Measurements from ENCODE around the gene TMCO2. TPM values are rescaled to one million over a fixed set of nuclear protein-coding genes. Genes with fewer than 3 reads are reported as not detected.

The TMCO2 gene
- total and polyA plus RNA-seq, 4 experiments from 2014 or later = 0.47 TPM; not detected in 3

DNA sequence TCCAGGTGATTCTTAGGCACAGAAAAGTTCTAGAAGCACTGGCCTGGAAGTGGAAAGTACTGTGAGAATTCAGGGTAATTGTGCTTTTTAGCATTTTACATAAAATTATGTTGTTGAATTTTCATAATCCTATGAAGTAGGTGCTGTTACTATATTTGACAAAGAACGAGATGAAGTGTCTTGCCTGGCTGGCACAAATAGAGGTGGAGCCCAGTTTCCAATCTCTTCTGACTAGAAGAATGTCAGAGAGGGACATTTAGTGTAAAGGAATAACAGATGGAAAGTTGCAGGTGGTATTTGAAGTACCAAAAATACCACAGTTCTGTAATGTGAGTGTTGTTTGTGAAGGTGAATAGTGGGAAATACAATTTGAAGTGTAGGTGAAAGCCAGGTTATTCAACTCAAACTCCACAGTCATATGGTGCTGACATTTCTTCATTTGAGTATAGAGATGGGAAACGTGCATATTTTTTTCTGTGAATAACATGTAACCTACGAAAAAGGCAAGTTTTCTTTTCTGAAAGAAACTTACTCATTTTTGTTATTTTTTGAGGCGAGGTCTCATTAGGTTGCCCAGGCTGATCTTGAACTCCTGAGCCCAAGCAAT lies 3.5 kb upstream of the TMCO2 start:
- H3K9me3 ChIP-seq (ENCODE audit: control insufficient read depth in 1 of 2, low read length in 2 of 2) = no peaks in the 10 kb centered on the region
- intact Hi-C loops (cut with micrococcal nuclease) = no loop called here
- H3K4me1 ChIP-seq (ENCODE audit: insufficient read depth, low read length) = peaks cover 16% of the 10 kb centered on the region
- peaks cover 1% of the 10 kb centered on the region for H3K36me3 ChIP-seq (ENCODE audit: insufficient read depth, low read length)
- peaks cover 3 to 8% of the 10 kb centered on the region in 2 donors for H3K36me3 Mint-ChIP-seq
- H3K4me1 Mint-ChIP-seq = peaks cover 12 to 32% (median 16%) of the 10 kb centered on the region in 4 donors
- H3K4me3 Mint-ChIP-seq = no peak overlapping the region
- POLR2A ChIA-PET (ENCODE audit: partially characterized antibody) = no interaction called here
- peak overlapping the region in 1 of 7 donors; percentile 17 for H3K27ac Mint-ChIP-seq
- no peaks in the 10 kb centered on the region for H3K27me3 Mint-ChIP-seq
- no peak for DNase-seq
- H3K9me3 Mint-ChIP-seq = no peaks in the 10 kb centered on the region
- no peak overlapping the region for H3K4me3 ChIP-seq (ENCODE audit: low read length in 2 of 2)
- H3K27me3 ChIP-seq (ENCODE audit: insufficient read depth, low read length) = no peaks in the 10 kb centered on the region
- no peak overlapping the region for H3K27ac ChIP-seq (ENCODE audit: low read depth, low read length)
- CTCF ChIA-PET (ENCODE audit: partially characterized antibody) = interaction anchor here (4.2 kb wide), 1 partner anchor 91 kb away, joined by 16 read pairs; no protein-coding TSS in a partner anchor

DNA sequence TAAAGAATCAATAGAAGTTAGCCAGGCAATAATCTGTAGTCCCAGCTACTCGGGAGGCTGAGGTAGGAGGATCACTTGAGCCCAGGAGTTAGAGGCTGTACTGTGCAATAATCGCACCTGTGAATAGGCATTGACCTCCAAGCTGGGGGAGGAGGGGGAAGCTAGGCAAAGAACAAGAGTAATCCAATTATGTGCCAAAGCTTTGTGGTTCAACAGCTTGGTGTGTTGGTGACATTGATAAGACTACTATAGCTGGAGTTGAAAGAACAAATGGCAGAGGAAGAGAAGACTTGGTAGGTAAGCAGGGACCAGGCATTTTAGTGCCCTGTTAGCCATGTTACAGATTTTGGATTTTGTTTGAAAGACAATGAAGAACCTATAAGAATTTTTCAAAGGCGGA lies 2.1 kb upstream of the TMCO2 start:
- H3K9me3 ChIP-seq (ENCODE audit: control insufficient read depth in 1 of 2, low read length in 2 of 2) = no peaks in the 10 kb centered on the region
- peaks cover 10 to 19% (median 15%) of the 10 kb centered on the region in 4 donors for H3K4me1 Mint-ChIP-seq
- H3K27ac Mint-ChIP-seq = peak overlapping the region in 1 of 7 donors; percentile 43
- intact Hi-C loops (cut with micrococcal nuclease) = no loop called here
- no peak overlapping the region for H3K27ac ChIP-seq (ENCODE audit: low read depth, low read length)
- H3K27me3 Mint-ChIP-seq = no peaks in the 10 kb centered on the region
- ChIA-PET POLR2A (ENCODE audit: partially characterized antibody) (no interaction called here), CTCF (ENCODE audit: partially characterized antibody) (no interaction called here)
- H3K27me3 ChIP-seq (ENCODE audit: insufficient read depth, low read length) = no peaks in the 10 kb centered on the region
- no peaks in the 10 kb centered on the region for H3K9me3 Mint-ChIP-seq
- H3K4me3 ChIP-seq (ENCODE audit: low read length in 2 of 2) = no peak overlapping the region
- H3K36me3 Mint-ChIP-seq = no peaks in the 10 kb centered on the region
- H3K4me1 ChIP-seq (ENCODE audit: insufficient read depth, low read length) = peaks cover 16% of the 10 kb centered on the region
- no peak for DNase-seq
- no peak overlapping the region for H3K4me3 Mint-ChIP-seq
- no peaks in the 10 kb centered on the region for H3K36me3 ChIP-seq (ENCODE audit: insufficient read depth, low read length)

DNA sequence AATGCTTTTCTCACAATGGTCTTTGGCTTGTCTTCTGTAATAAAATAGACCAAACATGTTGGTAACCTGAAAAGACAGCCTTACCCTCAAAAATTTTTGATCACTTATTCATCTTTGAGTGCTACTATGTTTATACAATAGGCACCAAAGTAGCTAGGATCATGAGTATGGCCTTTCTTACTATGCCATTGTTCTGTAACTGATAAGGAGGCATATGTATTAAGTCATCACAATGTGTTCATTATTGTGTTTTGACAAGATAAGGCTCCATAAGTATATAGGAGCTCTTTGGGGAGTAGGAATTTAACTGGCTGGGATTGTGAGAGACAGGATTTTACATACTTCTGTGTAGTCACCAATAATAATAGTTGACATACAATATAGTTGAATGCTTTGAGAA lies 675 bp downstream of the TMCO2 start:
- POLR2A ChIA-PET (ENCODE audit: partially characterized antibody) = no interaction called here
- no peaks in the 10 kb centered on the region for H3K36me3 Mint-ChIP-seq

DNA sequence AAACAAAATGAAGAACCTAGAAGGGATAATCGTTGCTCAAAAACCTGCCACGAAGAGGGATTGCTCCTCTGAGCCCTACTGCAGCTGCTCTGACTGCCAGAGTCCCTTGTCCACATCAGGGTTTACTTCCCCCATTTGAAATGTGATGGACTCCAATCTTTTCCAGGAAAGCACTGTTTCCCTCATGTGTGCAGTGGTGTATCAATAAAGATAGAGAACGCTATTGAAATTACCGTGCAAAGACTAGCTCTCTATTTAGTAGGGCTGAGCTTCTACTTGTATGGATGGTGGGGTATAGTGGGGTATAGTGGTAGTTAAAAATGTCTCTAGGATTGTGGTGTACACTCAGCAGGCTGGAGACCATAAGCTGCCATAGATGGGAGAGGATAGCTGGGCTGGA lies 3.7 kb downstream of the TMCO2 start:
- H3K4me1 ChIP-seq (ENCODE audit: insufficient read depth, low read length) = peaks cover 13% of the 10 kb centered on the region
- Mint-ChIP-seq H3K27me3 (no peaks in the 10 kb centered on the region), H3K36me3 (no peaks in the 10 kb centered on the region), H3K4me1 (peaks cover 2 to 19% (median 7%) of the 10 kb centered on the region in 4 donors), H3K4me3 (no peak overlapping the region), H3K27ac (peak overlapping the region in 2 of 7 donors; percentile 11 to 64), H3K9me3 (no peaks in the 10 kb centered on the region)
- ChIA-PET CTCF (ENCODE audit: partially characterized antibody) (no interaction called here), POLR2A (ENCODE audit: partially characterized antibody) (no interaction called here)
- no peak overlapping the region for H3K4me3 ChIP-seq (ENCODE audit: low read length in 2 of 2)
- H3K9me3 ChIP-seq (ENCODE audit: control insufficient read depth in 1 of 2, low read length in 2 of 2) = no peaks in the 10 kb centered on the region
- no peaks in the 10 kb centered on the region for H3K36me3 ChIP-seq (ENCODE audit: insufficient read depth, low read length)
- no peak for DNase-seq
- no peaks in the 10 kb centered on the region for H3K27me3 ChIP-seq (ENCODE audit: insufficient read depth, low read length)
- intact Hi-C loops (cut with micrococcal nuclease) = no loop called here
- H3K27ac ChIP-seq (ENCODE audit: low read depth, low read length) = no peak overlapping the region

More for the DNA sequence above, 675 bp downstream of the TMCO2 start:
- Histone ChIP-seq H3K27ac (ENCODE audit: low read depth, low read length) (no peak overlapping the region), H3K9me3 (ENCODE audit: control insufficient read depth in 1 of 2, low read length in 2 of 2) (no peaks in the 10 kb centered on the region), H3K27me3 (ENCODE audit: insufficient read depth, low read length) (no peaks in the 10 kb centered on the region), H3K4me3 (ENCODE audit: low read length in 2 of 2) (no peak overlapping the region), H3K36me3 (ENCODE audit: insufficient read depth, low read length) (no peaks in the 10 kb centered on the region), H3K4me1 (ENCODE audit: insufficient read depth, low read length) (no peaks in the 10 kb centered on the region)
- Mint-ChIP-seq H3K4me3 (no peak overlapping the region), H3K9me3 (no peaks in the 10 kb centered on the region), H3K27ac (no peak overlapping the region), H3K4me1 (peaks cover 0 to 4% (median 3%) of the 10 kb centered on the region in 4 donors), H3K27me3 (no peaks in the 10 kb centered on the region)
- DNase-seq = no peak
- CTCF ChIA-PET (ENCODE audit: partially characterized antibody) = no interaction called here
- intact Hi-C loops (cut with micrococcal nuclease) = no loop called here

DNA sequence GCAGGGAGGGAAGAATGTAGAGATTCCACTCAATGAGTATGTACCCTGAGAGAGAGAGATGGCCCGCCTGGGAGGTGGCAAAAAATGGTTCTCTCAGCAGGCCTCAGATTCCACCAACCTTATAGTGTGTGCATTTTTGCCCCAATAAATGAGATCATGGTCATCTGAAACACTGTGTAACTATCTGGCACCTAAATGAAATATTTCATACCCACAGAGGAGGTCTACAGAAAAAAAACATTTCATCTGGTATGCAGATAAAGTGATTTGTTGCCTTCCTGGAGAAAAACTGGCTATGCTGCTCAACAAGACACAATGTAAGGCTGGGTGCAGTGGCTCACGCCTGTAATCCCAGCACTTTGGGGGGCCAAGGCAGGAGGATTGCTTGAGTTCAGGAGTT lies 4.9 kb downstream of the TMCO2 start:
- H3K27ac Mint-ChIP-seq = no peak overlapping the region
- H3K36me3 Mint-ChIP-seq = peaks cover 0 to 5% of the 10 kb centered on the region in 2 donors
- Histone ChIP-seq H3K27ac (ENCODE audit: low read depth, low read length) (no peak overlapping the region), H3K9me3 (ENCODE audit: control insufficient read depth in 1 of 2, low read length in 2 of 2) (no peaks in the 10 kb centered on the region), H3K36me3 (ENCODE audit: insufficient read depth, low read length) (no peaks in the 10 kb centered on the region), H3K4me3 (ENCODE audit: low read length in 2 of 2) (no peak overlapping the region), H3K27me3 (ENCODE audit: insufficient read depth, low read length) (no peaks in the 10 kb centered on the region), H3K4me1 (ENCODE audit: insufficient read depth, low read length) (peaks cover 22% of the 10 kb centered on the region)
- no peaks in the 10 kb centered on the region for H3K9me3 Mint-ChIP-seq
- intact Hi-C loops (cut with micrococcal nuclease) = no loop called here
- ChIA-PET CTCF (ENCODE audit: partially characterized antibody) (no interaction called here), POLR2A (ENCODE audit: partially characterized antibody) (no interaction called here)
- H3K27me3 Mint-ChIP-seq = no peaks in the 10 kb centered on the region
- H3K4me1 Mint-ChIP-seq = peaks cover 11 to 29% (median 13%) of the 10 kb centered on the region in 4 donors
- H3K4me3 Mint-ChIP-seq = no peak overlapping the region
- no peak for DNase-seq

DNA sequence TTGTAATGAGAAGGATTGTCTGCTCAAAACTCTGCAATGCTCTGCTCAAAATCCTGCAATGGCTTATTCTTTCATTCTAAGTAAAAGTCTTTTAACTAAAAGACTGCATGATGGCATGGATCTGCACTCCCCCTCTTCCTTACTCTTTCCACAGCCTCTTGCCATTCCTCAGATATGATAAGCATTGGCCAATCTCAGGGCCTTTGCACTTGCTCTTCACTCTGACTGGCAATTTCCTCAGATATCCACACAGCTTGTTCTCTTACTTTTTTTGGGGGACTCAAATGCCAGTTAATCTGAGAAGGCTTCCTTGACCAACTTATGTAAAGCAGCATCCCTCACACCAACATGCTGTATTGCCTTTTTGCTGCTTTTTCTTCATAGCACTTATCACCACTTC lies 7.5 kb downstream of the TMCO2 start:
- H3K4me1 Mint-ChIP-seq = peaks cover 18 to 49% (median 26%) of the 10 kb centered on the region in 4 donors
- Histone ChIP-seq H3K9me3 (ENCODE audit: control insufficient read depth in 1 of 2, low read length in 2 of 2) (no peaks in the 10 kb centered on the region), H3K27ac (ENCODE audit: low read depth, low read length) (no peak overlapping the region), H3K4me3 (ENCODE audit: low read length in 2 of 2) (no peak overlapping the region), H3K27me3 (ENCODE audit: insufficient read depth, low read length) (no peaks in the 10 kb centered on the region), H3K36me3 (ENCODE audit: insufficient read depth, low read length) (peaks cover 2% of the 10 kb centered on the region), H3K4me1 (ENCODE audit: insufficient read depth, low read length) (peaks cover 33% of the 10 kb centered on the region)
- DNase-seq = no peak
- POLR2A ChIA-PET (ENCODE audit: partially characterized antibody) = interaction anchor here (3.3 kb wide), 1 partner anchor 14 kb away, joined by 45 read pairs; no protein-coding TSS in a partner anchor
- CTCF ChIA-PET (ENCODE audit: partially characterized antibody) = interaction anchor here (1.2 to 3.5 kb wide), 2 partner anchors 83 to 102 kb away, joined by 4 to 16 read pairs; no protein-coding TSS in a partner anchor
- H3K9me3 Mint-ChIP-seq = no peaks in the 10 kb centered on the region
- intact Hi-C loops (cut with micrococcal nuclease) = no loop called here
- H3K36me3 Mint-ChIP-seq = peaks cover 1 to 15% of the 10 kb centered on the region in 2 donors
- H3K27me3 Mint-ChIP-seq = no peaks in the 10 kb centered on the region
- peak overlapping the region in 1 of 7 donors; percentile 100 for H3K27ac Mint-ChIP-seq
- H3K4me3 Mint-ChIP-seq = no peak overlapping the region

DNA sequence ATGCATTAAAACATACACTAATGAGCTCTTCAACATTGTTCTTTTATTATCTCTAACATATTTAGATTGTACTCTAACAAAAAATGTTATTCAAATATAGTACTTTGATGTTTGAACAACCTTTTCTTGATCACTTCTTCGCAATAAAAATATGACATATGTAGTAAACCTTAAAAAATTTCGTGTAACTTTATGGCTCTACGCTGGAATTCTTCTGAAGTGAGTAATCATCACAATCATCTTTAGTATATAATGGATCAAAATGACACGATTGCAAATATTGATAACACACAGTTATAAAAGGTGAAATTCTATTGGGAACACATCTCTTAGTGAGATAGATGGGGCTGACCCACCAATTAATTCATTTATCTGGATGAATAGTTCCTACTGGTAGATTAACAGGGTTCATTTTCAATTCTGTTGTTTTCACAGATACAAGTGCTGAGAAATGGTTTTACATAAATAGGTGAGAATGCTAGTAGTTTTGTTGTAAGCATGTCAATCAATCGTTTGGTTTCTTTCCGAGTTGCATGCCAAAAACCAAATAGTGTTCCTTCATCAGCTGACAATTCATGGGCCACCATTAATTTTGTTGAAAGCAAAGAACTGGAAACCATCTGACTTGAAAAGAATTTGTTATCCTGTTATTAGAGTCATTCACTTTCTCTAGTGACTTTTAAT lies 8.8 kb downstream of the TMCO2 start:
- CTCF ChIA-PET (ENCODE audit: partially characterized antibody) = interaction anchor here (1.1 to 3.5 kb wide), 4 partner anchors 13 to 103 kb away, joined by 3 to 16 read pairs (median 5); no protein-coding TSS in a partner anchor
- peak overlapping the region; percentile 98 for H3K27ac ChIP-seq (ENCODE audit: low read depth, low read length)
- Mint-ChIP-seq H3K4me3 (peak overlapping the region; percentile 39 to 98 (median 96)), H3K27me3 (no peaks in the 10 kb centered on the region), H3K4me1 (peaks cover 20 to 55% (median 33%) of the 10 kb centered on the region in 4 donors), H3K36me3 (peaks cover 14 to 28% of the 10 kb centered on the region in 2 donors), H3K9me3 (no peaks in the 10 kb centered on the region), H3K27ac (peak overlapping the region; percentile 98 to 100 (median 99))
- peaks cover 15% of the 10 kb centered on the region for H3K36me3 ChIP-seq (ENCODE audit: insufficient read depth, low read length)
- POLR2A ChIA-PET (ENCODE audit: partially characterized antibody) = interaction anchor here (1.3 to 3.3 kb wide), 5 partner anchors 10 to 193 kb away, joined by 3 to 45 read pairs (median 4); partner anchors contain the start of genes PPT1, RLF and ZFP69B
- intact Hi-C loops (cut with micrococcal nuclease) = no loop called here
- no peaks in the 10 kb centered on the region for H3K27me3 ChIP-seq (ENCODE audit: insufficient read depth, low read length)
- H3K9me3 ChIP-seq (ENCODE audit: control insufficient read depth in 1 of 2, low read length in 2 of 2) = no peaks in the 10 kb centered on the region
- DNase-seq = no peak
- peaks cover 33% of the 10 kb centered on the region for H3K4me1 ChIP-seq (ENCODE audit: insufficient read depth, low read length)
- H3K4me3 ChIP-seq (ENCODE audit: low read length in 2 of 2) = no peak overlapping the region

Measured in CD4-positive, alpha-beta memory T cell (primary cell).